GM19238 (cell line): Measurements from ENCODE around the gene NT5C2.
"Not testable (repeated sequence)": the region's sequence is repeated elsewhere in the genome, so short reads cannot be mapped to it uniquely, and the experiment has no call there.

Source experiments
- DNase-seq: peaks from one replicate; pipeline ENCODE4 v3.0.0; 2011; ENCODE audit warnings: low spot score; ENCODE audit not compliant: insufficient read length

NT5C2 gene

GRCh38 chr10:103193107-103193819 is at the start of gene NT5C2:
Gene NT5C2, minus strand, starts transcription at chr10:103193272. Its CDS starts 18,314 bp downstream, at chr10:103174958.
- peak; percentile 70 for DNase-seq

- DNase-seq: no peak
Measured at GRCh38 chr10:103241262-103242011, 48.4 kb upstream of the NT5C2 start.

DNA sequence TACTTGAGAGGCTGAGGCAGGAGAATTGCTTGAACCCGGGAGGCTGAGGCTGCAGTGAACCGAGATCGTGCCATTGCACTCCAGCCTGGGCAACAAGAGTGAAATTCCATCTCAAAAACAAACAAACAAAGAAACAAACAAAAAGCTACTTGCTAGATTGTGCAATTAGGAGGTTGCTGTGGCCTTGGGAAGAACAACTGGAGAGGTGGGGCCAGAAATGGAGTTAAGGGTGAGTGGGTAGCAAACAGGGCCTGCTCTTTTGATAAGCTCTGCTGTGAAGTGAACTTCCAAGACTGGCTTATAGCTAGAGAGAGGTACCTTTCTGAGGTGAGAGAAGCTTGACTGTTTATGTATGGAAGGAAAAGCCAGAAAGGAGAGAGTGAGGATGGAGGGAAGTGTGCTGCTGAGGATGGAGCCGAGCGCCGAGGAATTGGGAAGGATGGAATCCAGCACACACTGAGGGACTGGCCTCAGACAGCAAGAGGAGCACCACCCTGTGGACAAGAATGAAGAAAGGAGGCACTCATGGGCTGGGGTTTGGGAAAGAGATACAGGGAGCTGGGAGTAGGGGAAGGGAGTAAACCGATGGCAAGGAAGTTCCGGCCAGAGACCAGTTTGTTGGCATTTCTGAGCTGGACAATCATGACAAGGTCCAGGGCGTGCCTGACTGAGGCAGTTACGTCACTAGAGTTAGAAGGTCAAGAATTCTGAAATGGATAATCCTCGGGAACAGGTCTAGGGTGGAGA is 45.6 kb upstream of the NT5C2 start:
- no peak for DNase-seq

GRCh38 chr10:103235775-103236174 is 42.7 kb upstream of the NT5C2 start:
- DNase-seq: no peak

DNA sequence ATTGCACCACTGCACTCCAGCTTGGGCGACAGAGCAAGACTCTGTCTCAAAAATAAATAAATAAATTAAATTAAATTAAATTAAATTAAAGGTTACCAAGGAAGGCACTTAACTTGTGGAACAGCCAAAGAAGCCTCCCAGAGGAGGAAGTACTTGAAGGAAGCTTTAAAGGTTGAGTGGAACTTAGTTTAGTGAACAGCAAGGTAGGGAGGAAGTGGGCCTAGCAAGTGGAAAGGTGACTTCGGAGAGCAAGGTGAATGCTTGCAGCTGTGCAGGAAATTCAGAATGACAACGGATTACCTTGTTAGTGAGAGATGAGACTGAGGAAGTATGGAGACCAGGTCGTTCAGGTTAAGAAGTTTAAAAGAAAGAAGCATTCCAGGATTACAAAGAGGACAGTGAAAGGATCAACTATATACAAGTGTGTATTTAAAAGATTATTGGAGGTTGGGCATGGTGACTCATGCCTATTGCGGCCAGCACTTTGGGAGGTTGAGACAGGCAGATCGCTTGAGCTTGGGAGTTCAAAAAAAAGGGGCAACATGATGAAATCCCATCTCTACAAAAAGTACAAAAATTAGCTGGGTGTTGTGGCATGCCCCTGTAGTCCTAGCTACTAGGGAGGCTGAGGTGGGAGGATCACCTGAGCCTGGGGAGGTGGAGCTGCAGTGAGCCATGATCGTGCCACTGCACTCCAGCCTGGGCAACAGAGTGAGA is 39.9 kb upstream of the NT5C2 start:
- no peak for DNase-seq

GRCh38 chr10:103232131-103232673 is 39.1 kb upstream of the NT5C2 start:
- no peak for DNase-seq

DNA sequence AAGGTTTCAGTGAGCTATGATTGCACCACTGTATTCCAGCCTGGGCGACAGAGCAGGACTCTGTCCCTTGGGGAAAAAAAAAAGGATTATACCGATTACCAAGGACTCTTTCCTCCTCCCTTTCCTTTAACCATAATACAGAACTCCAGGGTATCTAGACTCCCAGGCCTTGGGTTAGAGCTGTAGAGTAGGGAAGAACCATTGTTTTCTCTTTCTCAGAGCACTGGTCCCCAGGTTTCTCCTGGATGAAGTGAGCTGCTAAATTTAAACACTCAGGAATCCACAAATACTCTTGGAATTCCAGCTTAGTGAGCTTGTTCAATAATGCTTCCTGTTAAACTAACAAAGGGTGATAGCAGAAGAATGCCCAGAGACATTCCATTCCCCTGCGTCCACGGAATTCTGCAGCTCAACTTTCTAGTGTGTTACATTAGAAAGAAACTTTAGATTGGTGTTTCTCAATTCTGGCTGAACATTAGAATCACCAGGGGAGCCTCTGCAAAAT is 38.0 kb upstream of the NT5C2 start:
- DNase-seq: no peak

DNA sequence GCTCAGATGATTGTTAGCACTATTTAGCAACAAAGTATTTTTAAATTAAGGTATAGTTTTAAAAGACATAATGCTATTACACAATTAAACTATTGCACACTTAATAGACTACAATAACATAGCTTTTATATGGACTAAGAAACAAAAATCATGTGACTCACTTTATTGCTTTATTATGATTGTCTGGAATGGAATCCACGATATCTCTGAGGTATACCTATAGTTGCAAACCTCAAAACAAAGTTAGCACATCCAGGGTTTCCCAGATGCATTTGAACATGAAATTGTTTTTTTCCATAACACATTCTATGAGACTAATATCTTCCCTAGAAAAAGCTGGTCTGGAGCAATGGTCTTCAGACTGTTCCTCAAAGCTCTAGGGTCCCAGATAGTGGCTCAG is 34.3 kb upstream of the NT5C2 start:
- no peak for DNase-seq

DNA sequence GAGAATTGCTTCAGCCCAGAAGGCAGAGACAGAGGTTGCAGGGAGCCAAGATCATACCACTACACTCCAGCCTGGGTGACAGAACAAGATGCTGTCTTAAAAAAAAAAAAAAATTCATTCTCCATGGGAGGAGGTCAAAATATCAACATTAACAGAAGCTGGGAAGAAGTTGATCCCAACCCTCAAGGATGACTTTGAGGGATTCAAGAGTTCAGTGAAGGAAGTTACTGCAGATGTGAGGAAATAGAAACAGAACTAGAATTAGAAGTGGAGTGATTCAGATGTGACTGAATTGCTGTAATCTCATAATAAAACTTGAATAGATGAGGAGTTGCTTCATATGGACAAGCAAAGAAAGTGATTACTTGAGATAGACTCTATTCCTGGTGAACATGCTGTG is 32.9 kb upstream of the NT5C2 start:
- DNase-seq: no peak

DNA sequence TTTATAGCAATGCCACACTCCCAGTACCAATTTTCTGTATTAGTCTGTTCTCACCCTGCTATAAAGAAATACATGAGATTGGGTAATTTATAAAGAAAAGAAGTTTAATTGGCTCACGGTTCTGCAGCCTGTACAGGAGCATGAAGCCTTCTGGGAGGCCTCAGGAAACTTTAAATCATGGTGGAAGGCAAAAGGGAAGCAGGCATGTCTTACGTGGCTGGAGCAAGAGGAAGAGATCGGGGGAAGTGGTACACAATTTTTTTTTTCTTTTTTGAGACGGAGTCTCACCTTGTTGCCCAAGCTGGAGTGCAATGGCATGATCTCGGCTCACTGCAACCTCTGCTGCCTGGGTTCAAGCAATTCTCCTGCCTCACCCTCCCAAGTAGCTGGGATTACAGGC is 31.6 kb upstream of the NT5C2 start:
- DNase-seq: not testable (repeated sequence)

DNA sequence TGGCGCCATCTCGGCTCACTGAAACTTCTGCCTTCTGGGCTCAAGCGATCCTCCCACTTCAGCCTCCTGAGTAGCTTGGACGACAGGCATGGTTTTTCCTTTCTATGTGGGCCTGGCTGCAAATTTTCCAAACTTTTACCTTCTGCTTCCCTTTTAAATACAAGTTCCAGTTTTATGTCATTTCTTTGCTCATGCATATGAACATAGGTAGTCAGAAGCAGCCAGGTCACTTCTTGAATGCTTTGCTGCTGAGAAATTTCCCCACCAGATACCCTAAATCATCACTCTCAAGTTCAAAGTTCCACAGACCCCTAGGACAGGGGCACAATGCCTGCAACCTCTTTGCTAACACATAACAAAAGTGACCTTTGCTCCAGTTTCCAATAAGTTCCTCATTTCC is 31.1 kb upstream of the NT5C2 start:
- no peak for DNase-seq

GRCh38 chr10:103216362-103216761 is 23.3 kb upstream of the NT5C2 start:
- not testable (repeated sequence) for DNase-seq

GRCh38 chr10:103215601-103216000 is 22.5 kb upstream of the NT5C2 start:
- DNase-seq: no peak

GRCh38 chr10:103210262-103210661 is 17.2 kb upstream of the NT5C2 start:
- DNase-seq: not testable (repeated sequence)

DNA sequence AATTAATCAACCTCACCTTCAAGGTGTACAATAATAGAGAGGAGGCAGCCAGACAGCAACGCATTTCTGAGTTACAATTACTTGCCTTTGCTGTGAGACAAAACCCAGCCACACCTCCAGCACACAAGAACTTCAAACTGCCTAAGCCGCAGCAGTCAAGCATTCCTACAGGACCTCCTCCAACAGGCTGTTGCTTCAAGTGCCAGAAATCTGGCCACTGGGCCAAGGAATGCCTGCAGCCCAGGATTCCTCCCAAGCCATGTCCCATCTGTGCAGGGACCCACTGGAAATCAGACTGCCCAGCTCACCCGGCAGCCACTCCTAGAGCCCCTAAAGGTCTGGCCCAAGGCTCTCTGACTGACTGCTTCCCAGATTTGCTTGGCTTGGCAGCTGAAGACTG is 14.6 kb upstream of the NT5C2 start:
- not testable (repeated sequence) for DNase-seq

- DNase-seq: no peak
Measured at GRCh38 chr10:103207141-103207540, 14.1 kb upstream of the NT5C2 start.

DNA sequence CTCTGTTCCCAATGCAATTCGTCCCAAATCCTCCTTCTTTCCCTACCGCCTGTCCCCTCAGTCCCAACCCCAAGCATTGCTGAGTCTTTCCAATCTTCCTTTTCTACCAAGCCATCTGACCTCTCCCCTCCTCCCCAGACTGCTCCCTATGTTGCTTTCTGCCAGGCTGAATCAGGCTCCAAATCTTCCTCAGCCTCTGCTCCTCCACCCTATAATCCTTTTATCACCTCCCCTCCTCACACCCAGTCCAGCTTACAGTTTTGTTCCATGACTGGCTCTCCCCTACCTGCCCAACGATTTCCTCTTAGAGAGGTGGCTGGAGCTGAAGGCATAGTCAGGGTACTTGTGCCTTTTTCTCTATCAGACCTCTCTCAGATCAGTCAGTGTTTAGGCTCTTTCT is 13.6 kb upstream of the NT5C2 start:
- not testable (repeated sequence) for DNase-seq

- DNase-seq: not testable (repeated sequence)
Measured at GRCh38 chr10:103205401-103205800, 12.3 kb upstream of the NT5C2 start.

GRCh38 chr10:103204353-103205255 is 11.5 kb upstream of the NT5C2 start:
- DNase-seq: no peak

DNA sequence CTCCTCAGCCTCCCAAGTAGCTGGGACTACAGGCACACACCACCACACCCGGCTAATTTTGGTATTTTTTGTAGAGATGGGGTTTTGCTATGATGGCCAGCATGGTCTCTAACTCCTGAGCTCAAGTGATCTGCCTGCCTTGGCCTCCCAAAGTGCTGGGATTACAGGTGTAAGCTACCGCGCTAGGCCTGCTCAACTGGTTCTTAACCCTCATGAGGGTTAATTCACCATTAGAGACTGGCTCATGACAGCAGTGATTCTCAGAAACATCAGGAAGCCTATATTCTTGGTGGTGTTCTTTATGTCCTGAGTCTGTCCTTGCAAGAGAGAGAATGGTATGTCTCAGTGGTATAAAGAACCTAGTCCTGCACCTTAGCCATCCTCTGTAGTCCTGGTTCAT is 10.4 kb upstream of the NT5C2 start:
- DNase-seq: no peak
